ENCODE data around the gene ATP6V0B. TPM values are rescaled to one million over a fixed set of nuclear protein-coding genes. Genes with fewer than 3 reads are reported as not detected.
A peak's percentile ranks its signal among the peaks of the same experiment; 100 is the strongest.

The ATP6V0B gene
- total and polyA plus RNA-seq, 2 experiments from 2014 or later, result 112 to 142 TPM

DNA sequence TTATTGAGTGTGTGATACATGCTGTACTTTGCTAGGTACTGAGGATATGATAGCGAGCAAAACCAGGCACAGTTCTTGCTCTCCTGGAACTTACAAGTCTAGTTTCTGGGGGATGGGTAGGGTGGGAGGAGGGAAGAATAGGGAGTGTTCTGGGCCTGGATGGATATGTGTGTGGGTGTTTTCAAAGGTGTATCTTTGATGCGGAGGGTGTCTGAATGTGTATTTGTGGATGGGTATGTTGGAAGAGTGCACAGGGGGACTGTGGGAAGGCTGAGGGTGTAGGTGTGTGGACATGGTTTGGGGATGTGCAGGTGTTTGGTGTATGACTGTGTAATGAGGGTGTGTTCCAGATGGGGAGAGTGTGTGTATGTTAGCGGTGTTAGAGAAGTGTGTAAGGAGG is 9.4 kb upstream of the ATP6V0B start:
- Mint-ChIP-seq H3K36me3 (ENCODE audit: low read depth) (peaks cover 4% of the 10 kb centered on the region; the same call in 2 of the 3 replicates), H3K9me3 (no peaks in the 10 kb centered on the region), H3K27ac (no peak overlapping the region), H3K27me3 (ENCODE audit: insufficient read depth, low read depth, poor library complexity) (peaks cover 3% of the 10 kb centered on the region), H3K4me1 (no peaks in the 10 kb centered on the region), H3K4me3 (no peak overlapping the region)
- H3K79me2 ChIP-seq (replicated peaks; ENCODE audit: insufficient read depth), result peaks cover 3% of the 10 kb centered on the region; the same call in 1 of the 2 replicates
- DNase-seq (ENCODE audit: low spot score) (no peak), ATAC-seq (no peak)
- H3F3A ChIP-seq (replicated peaks; ENCODE audit: low read depth), result no peaks in the 10 kb centered on the region
- no peaks in the 10 kb centered on the region; the same call in 1 of the 2 replicates for H4K20me1 ChIP-seq (replicated peaks; ENCODE audit: insufficient read depth)
- no peak overlapping the region for H2AFZ ChIP-seq
- H3K27ac ChIP-seq (ENCODE audit: low read depth), result no peak overlapping the region
- H3K27me3 ChIP-seq (ENCODE audit: insufficient read depth), result no peaks in the 10 kb centered on the region
- TF ChIP-seq, protein P1, sequence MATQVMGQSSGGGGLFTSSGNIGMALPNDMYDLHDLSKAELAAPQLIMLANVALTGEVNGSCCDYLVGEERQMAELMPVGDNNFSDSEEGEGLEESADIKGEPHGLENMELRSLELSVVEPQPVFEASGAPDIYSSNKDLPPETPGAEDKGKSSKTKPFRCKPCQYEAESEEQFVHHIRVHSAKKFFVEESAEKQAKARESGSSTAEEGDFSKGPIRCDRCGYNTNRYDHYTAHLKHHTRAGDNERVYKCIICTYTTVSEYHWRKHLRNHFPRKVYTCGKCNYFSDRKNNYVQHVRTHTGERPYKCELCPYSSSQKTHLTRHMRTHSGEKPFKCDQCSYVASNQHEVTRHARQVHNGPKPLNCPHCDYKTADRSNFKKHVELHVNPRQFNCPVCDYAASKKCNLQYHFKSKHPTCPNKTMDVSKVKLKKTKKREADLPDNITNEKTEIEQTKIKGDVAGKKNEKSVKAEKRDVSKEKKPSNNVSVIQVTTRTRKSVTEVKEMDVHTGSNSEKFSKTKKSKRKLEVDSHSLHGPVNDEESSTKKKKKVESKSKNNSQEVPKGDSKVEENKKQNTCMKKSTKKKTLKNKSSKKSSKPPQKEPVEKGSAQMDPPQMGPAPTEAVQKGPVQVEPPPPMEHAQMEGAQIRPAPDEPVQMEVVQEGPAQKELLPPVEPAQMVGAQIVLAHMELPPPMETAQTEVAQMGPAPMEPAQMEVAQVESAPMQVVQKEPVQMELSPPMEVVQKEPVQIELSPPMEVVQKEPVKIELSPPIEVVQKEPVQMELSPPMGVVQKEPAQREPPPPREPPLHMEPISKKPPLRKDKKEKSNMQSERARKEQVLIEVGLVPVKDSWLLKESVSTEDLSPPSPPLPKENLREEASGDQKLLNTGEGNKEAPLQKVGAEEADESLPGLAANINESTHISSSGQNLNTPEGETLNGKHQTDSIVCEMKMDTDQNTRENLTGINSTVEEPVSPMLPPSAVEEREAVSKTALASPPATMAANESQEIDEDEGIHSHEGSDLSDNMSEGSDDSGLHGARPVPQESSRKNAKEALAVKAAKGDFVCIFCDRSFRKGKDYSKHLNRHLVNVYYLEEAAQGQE (IDR thresholded peaks at IDR 0.05; ENCODE audit: unreplicated experiment), result no peak
- no peaks in the 10 kb centered on the region for H3K9me2 ChIP-seq (ENCODE audit: insufficient read depth)
- H3K4me2 ChIP-seq, result no peak overlapping the region
- no peaks in the 10 kb centered on the region for H3K36me3 ChIP-seq (ENCODE audit: insufficient read depth)
- no peak overlapping the region for H3K4me3 ChIP-seq
- H3K4me1 ChIP-seq (ENCODE audit: insufficient read depth), result 0 out of 2 replicates have a peak, but pooled peaks cover under 1% of the 10 kb centered on the region

DNA sequence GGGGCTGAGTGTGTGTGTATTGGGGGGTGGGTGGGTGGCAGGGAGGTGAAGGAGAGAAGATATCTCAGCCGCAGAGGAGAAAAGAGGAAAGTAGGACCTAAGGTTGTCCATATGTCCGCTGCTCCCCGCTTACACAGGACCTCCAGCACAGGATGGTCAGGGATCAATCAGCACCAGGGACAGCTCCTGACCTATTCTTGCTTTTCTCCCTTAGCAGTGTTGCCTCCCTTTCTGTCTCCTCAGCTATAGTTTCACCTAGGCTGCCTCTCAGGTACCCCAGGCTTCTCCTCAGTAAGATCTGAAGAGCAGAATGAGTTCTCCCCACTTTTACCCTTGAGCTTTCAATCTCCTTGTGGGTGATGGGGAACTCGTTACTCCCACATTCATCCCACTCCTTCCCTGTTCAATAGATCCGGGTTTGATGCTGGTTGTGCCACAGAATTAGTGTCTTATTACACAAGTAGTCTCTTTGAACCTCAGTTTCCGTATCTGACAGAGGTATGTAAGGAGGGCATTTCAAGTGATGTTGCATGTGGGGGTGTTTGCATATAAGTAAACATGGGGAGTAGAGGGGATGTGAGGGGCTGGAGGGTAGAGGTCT is 6.3 kb upstream of the ATP6V0B start:
- DNase-seq (ENCODE audit: low spot score) (peak; percentile 88), ATAC-seq (peak; percentile 33)
- Mint-ChIP-seq H3K9me3 (no peaks in the 10 kb centered on the region), H3K4me1 (peaks cover 9% of the 10 kb centered on the region), H3K27me3 (ENCODE audit: insufficient read depth, low read depth, poor library complexity) (peaks cover 5% of the 10 kb centered on the region), H3K27ac (no peak overlapping the region), H3K36me3 (ENCODE audit: low read depth) (peaks cover 31% of the 10 kb centered on the region), H3K4me3 (peak overlapping the region; percentile 25; the same call in 2 of the 3 replicates)
- no peak overlapping the region for H2AFZ ChIP-seq
- peaks cover 11% of the 10 kb centered on the region; the same call in 1 of the 2 replicates for H3K4me1 ChIP-seq (ENCODE audit: insufficient read depth)
- H3K9me2 ChIP-seq (ENCODE audit: insufficient read depth), result no peaks in the 10 kb centered on the region
- no peak overlapping the region for H3K27ac ChIP-seq (ENCODE audit: low read depth)
- no peak overlapping the region for H3K4me3 ChIP-seq
- TF ChIP-seq STAT1 (IDR thresholded peaks at IDR 0.05; ENCODE audit: unreplicated experiment) (no peak), EZH2phosphoT487 (IDR thresholded peaks at IDR 0.05; ENCODE audit: unreplicated experiment) (no peak), JUNB (IDR thresholded peaks at IDR 0.05; ENCODE audit: unreplicated experiment) (no peak), ZNF114 (CRISPR knock-in tag; IDR thresholded peaks at IDR 0.05) (no peak), ZNF331 (CRISPR knock-in tag; IDR thresholded peaks at IDR 0.05; ENCODE audit: low read depth) (no peak)
- TF ChIP-seq, protein P2, sequence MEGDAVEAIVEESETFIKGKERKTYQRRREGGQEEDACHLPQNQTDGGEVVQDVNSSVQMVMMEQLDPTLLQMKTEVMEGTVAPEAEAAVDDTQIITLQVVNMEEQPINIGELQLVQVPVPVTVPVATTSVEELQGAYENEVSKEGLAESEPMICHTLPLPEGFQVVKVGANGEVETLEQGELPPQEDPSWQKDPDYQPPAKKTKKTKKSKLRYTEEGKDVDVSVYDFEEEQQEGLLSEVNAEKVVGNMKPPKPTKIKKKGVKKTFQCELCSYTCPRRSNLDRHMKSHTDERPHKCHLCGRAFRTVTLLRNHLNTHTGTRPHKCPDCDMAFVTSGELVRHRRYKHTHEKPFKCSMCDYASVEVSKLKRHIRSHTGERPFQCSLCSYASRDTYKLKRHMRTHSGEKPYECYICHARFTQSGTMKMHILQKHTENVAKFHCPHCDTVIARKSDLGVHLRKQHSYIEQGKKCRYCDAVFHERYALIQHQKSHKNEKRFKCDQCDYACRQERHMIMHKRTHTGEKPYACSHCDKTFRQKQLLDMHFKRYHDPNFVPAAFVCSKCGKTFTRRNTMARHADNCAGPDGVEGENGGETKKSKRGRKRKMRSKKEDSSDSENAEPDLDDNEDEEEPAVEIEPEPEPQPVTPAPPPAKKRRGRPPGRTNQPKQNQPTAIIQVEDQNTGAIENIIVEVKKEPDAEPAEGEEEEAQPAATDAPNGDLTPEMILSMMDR (conservative IDR thresholded peaks at IDR 0.05; ENCODE audit: low read depth in 2 of 2), result no peak
- TF ChIP-seq, protein P1 (IDR thresholded peaks at IDR 0.05; ENCODE audit: unreplicated experiment), result peak; percentile 92
- H3K79me2 ChIP-seq (replicated peaks; ENCODE audit: insufficient read depth), result peaks cover 9% of the 10 kb centered on the region
- H3K4me2 ChIP-seq, result no peak overlapping the region
- peaks cover 3% of the 10 kb centered on the region; the same call in 1 of the 2 replicates for H4K20me1 ChIP-seq (replicated peaks; ENCODE audit: insufficient read depth)
- no peaks in the 10 kb centered on the region for H3K36me3 ChIP-seq (ENCODE audit: insufficient read depth)
- H3K27me3 ChIP-seq (ENCODE audit: insufficient read depth), result no peaks in the 10 kb centered on the region
- no peaks in the 10 kb centered on the region; the same call in 1 of the 2 replicates for H3F3A ChIP-seq (replicated peaks; ENCODE audit: low read depth)
